Stimulated activated CD4-positive, alpha-beta T cell treated with anti-CD3 and anti-CD28 coated beads, Interleukin-12 subunit alpha, Interleukin-12 subunit beta, amount 100 ng/mL, for 24 hours (primary cell): ENCODE results near the gene SLC28A1.
"Not testable (repeated sequence)": the region's sequence is repeated elsewhere in the genome, so short reads cannot be mapped to it uniquely, and the experiment has no call there.

Source experiments
- DNase-seq, 2 experiments: peaks; one replicate each; pipeline ENCODE4 v3.0.0-alpha.2; 2020; ENCODE audit warnings: low read depth in 2 of 2

The SLC28A1 gene

DNA sequence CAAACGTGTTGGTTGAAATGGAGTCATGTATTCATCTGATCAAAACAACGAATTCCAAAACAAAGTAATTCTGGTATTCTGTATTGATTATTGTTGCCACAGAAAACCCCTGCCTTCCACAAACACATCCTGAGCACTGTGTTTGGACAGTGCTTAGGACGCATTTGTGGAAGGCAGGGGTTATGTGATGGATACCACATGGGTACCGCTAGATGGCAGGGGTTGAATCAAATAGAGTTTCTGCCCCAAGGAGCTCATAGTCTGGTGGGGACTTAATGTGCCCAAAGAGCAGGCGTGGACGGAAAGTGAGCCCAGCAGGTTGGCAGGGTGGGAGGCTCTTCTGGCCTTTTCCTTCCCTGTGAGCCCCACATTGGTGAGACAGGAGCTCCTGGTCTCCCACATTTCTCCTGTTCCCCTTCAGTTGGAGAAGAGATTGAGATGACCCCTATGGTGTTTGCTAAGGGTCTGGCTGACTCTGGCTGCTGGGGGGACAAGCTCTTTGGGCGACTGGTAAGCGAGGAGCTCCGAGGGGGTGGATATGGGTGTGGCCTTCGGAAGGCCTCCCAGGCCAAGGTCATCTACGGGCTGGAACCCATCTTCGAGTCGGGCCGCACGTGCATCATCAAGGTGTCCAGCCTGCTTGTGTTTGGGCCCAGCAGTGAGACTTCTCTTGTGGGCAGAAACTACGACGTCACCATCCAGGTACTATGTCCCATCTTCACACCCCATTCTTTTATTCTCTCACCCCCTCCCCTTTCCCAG is 22.1 kb upstream of the SLC28A1 start:
- no peak for DNase-seq

DNA sequence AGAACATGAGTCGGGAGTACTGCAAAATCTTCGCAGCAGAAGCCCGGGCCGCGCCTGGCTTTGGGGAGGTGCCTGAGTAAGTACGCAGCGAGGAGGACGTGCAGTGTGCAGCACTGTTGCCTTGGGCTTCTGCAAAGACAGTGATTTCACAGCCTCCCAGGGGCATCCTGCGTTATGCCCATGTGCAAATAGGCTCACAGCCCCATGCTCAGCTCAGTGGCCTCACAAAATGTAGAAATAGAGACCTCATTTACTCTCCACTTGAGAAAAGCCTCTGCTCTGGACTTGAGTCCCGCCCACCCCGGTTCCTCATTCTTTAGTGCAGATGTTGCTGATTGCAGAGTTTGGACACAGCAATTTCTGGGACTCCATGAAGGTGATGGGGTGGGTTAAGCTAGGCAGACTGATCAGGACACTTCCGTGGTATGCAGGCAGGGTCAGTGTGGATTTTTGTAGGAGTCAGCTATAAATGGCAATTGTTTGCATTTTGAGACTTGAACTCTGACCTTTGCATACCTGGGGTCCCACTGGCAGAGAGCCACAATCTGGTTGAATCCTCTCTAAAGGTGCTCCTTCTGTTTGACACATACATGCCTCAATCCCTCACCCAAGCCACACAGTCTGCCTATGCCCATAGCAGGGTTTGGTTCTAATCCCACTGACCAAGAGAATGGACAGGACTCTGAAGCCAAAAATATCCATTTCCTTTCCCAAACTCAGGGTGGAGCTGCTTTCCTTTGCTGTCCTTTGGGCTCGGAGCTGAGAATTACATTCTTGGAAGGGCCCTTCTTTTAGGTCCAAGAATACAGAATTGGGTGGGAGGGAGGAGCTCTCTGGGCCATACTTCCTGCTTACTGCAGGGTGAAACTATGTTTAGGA is 20.7 kb upstream of the SLC28A1 start:
- DNase-seq, result no peak

DNA sequence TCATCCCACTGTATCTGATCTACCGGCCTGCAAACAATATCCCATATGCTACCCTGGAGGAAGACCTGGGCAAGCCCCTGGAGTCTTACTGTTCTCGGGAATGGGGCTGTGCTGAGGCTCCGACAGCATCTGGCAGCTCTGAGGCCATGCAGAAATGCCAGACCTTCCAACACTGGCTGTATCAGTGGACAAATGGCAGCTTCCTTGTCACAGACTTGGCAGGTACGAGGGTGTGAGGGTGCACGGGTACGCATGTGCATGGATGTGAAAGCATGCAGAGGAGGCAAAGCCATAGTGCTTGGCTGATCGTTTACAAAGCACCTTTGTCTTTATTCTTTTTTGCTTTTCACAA is 20.0 kb upstream of the SLC28A1 start:
- DNase-seq, result no peak

DNA sequence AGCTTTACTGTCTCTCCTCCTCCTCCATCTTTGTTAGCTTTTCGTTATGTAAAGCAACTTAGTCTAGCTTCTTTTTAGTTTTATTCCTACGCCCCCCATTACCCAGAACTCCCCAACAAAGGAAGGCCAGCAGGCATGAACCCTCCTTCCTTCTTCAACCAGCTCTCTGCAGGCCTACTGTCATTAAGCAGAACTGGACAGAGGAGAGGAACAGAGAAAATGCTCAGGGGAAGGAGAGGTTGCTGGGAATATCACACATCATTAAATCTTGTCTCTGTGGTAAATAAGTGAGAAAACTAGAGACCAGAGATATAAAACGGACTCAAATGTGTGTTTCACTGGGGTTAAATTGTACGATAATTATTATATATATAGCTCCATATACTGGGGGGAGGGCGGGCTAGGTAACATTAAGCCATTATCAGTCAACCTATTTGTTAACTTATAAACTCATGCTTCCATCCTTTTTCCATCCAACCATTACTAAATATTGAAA is 19.3 kb upstream of the SLC28A1 start:
- no peak for DNase-seq

DNA sequence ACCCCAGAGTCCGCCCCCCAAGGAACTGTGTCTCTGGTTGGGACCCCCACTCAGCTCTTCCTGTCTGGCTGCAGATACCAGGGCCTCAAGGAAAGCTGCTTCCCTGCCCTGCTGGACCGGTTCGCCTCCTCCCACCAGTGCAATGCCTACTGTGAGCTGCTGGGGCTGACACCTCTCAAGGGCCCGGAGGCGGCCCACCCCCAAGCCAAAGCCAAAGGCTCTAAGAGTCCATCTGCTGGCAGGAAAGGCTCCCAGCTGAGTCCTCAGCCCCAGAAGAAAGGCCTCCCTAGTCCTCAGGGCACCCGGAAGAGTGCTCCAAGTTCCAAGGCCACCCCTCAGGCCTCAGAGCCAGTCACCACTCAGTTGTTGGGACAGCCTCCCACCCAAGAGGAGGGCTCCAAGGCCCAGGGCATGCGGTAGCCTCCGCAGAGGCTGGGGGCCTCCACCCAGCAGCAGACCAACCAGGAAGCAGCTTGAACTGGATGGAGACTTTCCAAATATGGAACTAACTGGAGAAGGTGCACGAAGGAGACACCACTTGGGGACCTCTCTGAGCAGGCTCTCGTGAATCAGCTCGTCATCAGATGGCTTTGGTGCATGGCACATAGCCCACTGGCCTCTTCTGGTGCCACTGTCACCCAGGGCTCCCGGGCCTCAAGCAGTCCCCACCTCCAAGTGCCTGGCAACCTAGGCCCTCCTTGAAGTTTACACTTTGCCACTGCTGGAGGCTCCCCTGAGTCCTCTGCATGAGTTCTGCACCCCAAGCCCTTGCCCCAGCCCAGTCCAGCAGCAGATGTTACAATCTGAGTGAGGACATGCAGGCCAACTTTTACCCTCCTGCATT is 16.2 kb upstream of the SLC28A1 start:
- no peak for DNase-seq

DNA sequence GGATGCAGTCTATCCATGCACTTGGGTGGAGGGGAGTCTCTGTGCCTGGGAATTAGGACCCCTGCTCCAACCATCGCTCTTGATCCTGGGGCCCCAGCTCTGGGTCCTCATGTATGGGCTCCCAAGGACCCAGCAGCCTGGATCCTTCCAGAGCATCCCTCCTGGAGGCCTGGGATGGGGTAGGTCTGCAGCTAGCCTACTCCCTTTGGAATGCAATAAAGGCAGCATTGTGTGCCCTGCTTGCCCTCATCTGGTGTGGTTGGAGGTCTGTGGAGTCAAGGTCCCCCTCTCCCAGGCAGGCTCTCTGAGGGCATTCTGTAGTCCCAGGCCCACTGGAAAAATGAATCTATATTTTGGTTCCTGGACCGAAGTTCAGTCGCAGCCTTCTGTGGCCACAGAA is 15.0 kb upstream of the SLC28A1 start:
- DNase-seq, result no peak

DNA sequence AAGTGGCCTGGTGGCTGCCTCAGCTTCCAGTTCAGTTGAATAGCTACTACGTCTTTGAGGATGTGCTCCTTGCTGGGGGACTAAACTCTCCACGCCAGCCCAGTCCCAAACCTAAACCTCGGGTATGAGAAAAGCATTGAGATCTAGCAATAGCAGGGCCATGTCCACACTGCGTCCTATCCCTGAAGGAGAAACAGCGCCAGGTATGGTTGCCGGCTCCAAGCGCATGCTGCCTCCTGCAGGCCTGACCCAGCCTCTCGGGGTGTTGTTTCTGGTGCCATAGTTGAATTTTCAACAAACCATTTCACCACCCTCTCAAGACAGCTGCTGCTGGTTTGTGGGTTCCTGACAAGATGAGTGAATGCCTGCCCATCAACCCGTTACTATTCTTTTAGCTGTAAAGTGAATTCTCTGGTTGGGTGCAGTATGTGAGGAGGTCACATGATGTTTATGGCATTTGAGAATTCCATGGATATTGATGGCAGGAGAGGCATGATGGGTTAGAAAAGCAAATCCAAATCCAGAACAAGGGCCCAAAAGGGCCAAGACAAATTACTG is 13.0 kb upstream of the SLC28A1 start:
- no peak for DNase-seq

DNA sequence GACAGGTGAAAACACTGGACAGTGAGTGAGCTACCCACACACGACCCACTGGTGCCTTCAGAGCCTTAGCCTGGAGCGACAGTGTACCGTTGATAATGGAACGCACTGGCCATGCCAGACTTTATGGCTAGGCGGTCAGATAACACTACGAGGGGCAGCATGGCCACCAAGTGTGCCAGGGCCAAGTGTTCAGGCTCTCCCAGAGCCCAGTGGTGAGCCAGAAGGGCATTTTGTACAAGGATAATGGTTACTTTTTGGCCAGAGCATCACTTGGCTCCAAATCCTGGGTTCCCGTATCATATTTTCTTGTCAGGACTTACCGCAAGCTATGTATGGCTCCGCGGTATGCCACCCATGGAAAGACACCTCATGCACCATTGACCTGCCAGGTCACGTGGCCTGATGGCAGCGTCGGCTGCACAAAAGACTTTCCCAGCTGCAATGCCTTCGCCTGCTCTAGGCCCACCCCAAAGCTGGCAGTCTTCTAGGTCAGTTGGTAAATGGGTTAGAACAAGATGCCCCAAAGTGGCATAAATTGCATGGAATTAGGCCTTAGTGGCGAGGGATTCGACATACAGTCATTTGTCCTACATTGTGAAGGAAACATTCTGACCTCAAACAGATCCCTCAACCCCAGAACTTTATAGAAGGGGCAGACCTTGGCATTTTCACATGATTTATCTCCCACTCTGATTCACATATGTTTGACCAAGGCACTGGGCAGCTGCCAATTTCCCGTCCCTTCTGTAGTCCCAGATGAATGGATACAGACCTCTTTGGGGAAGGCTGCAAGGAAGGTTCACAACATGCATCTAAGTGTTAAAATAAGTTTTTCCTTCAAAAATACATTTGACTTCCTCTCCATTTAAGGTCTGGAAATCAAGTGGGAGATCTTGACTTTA is 12.2 kb upstream of the SLC28A1 start:
- DNase-seq, result no peak

DNA sequence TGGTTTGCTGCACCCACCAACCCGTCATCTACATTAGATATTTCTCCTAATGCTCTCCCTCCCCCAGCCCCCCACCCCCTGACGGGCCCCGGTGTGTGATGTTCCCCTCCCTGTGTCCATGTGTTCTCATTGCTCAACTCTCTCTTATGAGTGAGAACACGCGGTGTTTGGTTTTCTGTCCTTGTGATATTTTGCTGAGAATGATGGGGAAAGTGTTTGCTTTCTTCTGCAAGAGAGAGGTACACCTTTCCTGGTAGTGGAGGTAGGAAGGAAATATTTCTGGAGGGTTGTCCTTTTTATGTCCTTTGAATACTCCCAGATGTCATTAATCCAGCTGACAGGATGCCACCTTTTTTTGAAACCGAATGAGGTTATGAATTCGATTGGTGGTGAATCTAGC is 10.5 kb upstream of the SLC28A1 start:
- DNase-seq, result no peak

DNA sequence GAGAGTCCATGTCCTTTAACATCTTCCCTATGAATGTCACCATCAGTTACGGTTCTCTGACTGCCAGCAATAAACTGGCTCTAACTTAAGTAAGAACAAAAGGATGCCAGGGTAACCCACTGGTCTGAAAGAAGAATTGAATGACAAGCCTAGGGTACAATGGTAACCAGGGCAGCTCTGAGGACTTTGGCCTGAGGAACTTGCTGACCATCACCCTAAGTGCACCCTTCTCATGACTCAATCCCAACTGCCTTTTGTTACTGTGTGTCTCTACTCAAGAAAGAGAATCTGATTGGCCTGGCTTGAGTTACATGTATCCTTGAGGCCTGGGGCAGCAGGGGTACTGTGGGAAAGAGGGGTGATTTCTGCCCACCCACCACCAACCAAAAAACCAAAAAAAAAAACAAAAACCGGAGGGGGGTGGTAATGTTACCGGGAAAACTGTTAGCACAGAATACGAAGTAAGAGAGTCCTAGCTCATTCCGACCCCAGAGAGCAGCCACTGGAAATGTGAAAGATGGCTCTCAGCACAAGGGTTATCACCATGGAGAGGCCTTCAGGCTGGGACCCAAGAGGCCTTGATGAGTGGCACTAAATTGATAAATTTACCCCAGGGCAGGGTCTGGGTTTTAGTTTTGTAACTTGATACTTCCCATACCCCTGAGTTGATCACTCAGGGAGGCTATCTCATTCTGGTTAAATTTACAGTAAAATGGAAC is 9.3 kb upstream of the SLC28A1 start:
- DNase-seq, result no peak

DNA sequence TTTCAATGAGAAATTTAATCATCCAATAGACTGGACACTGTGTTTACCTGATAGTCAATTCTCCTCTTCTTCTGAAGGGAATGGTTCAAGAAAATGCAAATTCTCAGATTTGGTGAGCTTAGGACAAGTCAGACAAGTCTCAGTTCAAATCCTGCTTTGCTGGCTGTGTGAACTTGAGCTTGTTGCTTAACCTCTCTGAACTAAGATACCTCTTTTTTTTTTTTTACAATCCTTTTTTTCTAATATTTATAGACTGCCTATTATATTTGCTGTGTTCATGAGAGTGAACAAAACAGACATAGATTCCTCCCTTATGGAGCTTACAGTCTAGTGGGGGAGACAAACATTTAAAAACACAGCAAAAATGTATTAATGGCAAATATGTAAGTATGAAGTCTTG is 8.2 kb upstream of the SLC28A1 start:
- no peak for DNase-seq

DNA sequence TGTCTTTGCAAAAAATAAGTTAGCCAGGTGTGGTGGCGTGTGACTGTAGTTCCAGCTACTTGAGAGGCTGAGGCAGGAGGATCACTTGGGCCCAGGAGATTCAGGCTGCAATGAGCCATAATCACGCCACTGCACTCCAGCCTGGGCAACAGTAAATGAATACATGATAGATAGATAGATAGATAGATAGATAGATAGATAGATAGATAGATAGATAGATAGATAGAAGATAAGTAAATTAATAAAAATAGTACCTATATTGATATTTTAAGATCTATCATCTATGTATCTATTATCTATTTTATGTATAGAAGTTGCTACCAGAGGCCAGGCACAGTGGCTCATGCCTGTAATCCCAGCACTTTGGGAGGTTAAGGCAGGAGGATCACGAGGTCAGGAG is 6.8 kb upstream of the SLC28A1 start:
- DNase-seq, result not testable (repeated sequence)

DNA sequence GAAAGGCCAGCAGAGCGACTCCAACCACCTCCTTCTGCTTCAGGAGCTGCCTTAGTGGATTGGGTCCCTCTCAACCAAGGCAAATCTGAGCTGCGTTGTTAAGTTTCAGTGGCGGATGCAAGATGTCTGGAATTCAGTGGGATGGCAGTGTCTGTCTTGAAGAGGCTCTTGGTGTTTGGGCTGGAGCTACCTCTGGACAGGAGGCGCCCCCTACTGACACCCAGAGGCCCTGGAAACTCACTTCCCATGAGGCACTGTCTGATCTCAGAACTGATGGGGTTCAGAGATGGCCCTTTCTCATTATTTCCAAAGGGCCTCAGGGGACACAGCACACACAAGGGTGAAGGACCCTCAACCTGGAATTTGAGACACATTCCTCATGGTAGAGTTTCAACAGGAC is 6.0 kb upstream of the SLC28A1 start:
- peak; percentile 34 to 62 for DNase-seq

DNA sequence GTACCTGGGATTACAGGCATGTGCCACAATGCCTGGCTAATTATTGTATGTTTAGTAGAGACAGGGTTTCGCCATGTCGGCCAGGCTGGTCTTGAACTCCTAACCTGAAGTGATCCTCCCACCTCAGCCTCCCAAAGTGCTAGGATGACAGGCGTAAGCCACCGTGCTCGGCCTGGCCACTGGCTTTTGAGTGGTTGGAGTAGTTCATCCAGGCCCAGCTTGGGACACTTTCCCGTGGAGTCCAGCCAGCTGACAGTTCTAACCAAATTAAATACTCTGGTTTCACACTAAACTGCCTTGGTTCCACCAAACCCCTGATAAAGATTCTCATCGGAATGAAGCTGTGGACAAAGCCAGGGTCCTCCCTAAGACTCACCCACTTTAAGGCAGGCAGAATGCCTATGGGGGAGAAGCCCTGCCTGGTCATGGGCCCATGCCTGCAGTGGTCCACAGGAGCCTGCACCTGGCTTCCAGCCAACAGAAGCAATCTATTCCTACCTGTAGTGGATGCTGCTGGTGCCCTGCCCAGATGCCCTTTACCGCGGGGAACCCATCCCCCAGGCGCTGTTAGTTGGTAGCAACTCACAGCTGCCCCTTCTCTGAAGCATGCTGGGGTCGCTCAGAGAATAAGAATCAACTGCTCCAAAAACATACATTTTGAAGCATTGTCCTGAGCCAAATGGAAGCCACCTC is 5.2 kb upstream of the SLC28A1 start:
- no peak for DNase-seq

DNA sequence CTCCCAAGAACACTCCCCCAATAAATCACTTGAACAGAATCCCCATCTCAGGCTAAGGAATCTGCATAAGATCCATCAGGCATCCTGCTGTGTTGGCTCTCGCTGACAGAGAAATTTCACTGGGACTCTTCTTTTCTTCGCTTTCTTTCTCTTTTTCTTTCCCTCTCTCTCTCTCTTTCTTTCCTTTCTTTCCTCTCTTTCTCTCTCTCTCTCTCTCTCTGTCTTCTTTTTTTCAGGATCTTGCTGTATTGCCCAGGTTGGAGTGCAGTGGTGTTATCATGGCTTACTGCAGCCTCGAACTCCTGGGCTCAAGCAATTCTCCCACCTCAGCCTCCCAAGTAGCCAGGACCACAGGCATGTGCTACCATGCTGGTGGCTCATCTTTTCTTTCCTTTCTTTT is 4.5 kb upstream of the SLC28A1 start:
- DNase-seq, result no peak

DNA sequence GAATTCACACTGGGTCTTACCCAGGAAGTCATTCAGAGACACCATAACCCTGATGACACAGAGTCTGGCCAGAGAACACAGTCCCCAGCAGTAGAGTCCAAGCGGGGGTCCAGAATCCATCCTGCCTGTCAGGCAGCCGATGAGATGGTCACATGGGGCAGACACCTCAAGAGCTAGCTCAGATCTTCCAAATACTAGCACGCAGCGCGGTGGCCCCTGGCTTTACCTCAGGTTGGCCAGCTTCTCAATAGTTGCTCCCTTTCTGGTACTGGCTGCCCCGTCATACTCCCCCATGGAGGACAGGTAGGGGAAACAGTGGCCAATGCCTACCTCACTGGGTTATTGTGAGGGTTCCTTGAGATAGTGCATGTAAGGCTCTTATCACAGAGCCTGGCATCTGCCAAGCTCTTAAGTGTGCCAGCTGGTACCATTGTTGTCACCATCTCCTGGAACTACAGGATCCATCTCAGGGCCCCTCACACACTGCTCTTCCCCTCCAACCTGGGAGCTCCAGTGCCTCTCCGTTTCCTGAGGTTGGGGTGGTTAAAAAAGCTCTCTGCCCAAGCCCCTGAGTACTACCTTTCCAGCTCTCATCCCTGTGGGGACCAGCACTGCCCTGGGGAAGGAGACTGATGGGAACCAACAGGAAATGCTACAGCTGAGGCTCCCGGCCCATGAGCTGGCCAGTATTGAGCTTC is 3.5 kb upstream of the SLC28A1 start:
- DNase-seq, result no peak

DNA sequence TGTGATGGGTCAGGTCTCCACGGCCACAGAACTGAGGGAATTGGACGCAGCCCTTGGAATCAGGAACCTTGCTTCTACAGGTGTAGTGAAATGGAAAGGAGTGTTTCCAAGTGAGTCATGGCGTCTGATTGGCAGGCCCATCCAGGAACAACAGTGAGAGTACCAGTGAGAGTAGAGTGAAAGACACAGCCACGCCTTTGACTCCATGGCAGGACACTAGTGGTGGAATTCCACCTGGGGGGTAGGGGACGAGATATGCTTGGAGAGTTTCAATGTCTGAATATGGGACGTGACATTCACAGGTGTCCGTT is 3.0 kb upstream of the SLC28A1 start:
- DNase-seq, result no peak

DNA sequence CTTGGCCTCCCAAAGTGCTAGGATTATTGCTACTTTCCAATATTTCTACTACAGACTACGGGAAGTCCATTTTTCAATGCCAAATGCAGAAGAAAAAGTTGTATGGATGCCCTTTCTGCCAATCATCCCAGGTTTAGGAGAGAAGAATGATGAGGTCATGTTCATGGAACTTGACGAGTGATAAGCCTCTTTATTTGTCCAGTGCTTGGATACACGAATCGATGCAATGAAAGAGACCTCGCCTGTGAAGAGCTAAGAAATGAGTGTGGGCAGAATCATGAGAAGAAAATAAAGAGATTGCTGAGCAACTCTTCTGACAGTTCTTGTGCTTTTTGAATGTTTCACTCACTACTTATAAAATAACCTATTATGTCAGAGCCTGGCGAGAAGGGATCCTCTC is 996 bp upstream of the SLC28A1 start:
- no peak for DNase-seq

DNA sequence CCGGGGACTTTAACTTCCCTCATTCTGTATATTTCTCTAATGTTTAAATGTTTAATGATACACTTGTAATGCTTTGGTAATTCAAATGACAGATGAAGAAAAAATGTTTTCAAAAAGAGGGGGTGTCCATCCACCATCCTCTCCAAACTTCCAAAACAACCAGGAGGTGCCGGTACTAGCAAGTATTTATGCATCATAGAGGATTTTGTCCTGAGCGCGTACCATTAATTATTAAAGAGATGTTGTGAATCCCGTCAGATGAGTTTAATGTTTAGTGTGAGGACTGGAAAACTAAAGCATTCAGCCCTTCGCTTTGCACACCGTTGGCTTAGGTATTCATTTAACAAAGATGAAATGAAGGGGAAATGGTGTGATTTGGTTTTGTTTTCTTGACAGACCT is 1.3 kb downstream of the SLC28A1 start:
- DNase-seq, result no peak
